ENCODE results near the gene LRRC40. TPM values are rescaled to one million over a fixed set of nuclear protein-coding genes. Genes with fewer than 3 reads are reported as not detected.
"Not testable (repeated sequence)": the region's sequence is repeated elsewhere in the genome, so short reads cannot be mapped to it uniquely, and the experiment has no call there.

The LRRC40 gene
- total RNA-seq, 1 donor = 18.5 TPM

GRCh38 chr1:70208292-70208691, 2.9 kb upstream of the LRRC40 start:
- Histone ChIP-seq H3K4me1 (ENCODE audit: insufficient read depth, low read length) (peaks cover 20% of the 10 kb centered on the region), H3K36me3 (ENCODE audit: insufficient read depth, low read length) (peaks cover 8% of the 10 kb centered on the region), H4K20me1 (ENCODE audit: insufficient read depth, low read length) (peaks cover 5% of the 10 kb centered on the region), H2AFZ (ENCODE audit: low read length) (no peak overlapping the region), H3K27ac (ENCODE audit: low read depth, low read length) (no peak overlapping the region), H3K4me3 (ENCODE audit: insufficient read depth, low read length) (no peak overlapping the region), H3K79me2 (ENCODE audit: insufficient read depth, low read length) (peaks cover 98% of the 10 kb centered on the region), H3K4me2 (ENCODE audit: insufficient read depth, low read length) (no peak overlapping the region), H3K27me3 (ENCODE audit: insufficient read depth, low read length) (no peaks in the 10 kb centered on the region), H3K9me3 (ENCODE audit: low read depth, low read length) (no peaks in the 10 kb centered on the region)
- TF ChIP-seq, protein P1, sequence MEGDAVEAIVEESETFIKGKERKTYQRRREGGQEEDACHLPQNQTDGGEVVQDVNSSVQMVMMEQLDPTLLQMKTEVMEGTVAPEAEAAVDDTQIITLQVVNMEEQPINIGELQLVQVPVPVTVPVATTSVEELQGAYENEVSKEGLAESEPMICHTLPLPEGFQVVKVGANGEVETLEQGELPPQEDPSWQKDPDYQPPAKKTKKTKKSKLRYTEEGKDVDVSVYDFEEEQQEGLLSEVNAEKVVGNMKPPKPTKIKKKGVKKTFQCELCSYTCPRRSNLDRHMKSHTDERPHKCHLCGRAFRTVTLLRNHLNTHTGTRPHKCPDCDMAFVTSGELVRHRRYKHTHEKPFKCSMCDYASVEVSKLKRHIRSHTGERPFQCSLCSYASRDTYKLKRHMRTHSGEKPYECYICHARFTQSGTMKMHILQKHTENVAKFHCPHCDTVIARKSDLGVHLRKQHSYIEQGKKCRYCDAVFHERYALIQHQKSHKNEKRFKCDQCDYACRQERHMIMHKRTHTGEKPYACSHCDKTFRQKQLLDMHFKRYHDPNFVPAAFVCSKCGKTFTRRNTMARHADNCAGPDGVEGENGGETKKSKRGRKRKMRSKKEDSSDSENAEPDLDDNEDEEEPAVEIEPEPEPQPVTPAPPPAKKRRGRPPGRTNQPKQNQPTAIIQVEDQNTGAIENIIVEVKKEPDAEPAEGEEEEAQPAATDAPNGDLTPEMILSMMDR (IDR thresholded peaks at IDR 0.05; ENCODE audit: extremely low read depth, low read depth, low read length) = no peak
- DNase-seq (ENCODE audit: insufficient read length, low spot score, missing footprints) = no peak

- H4K20me1 ChIP-seq (ENCODE audit: insufficient read depth, low read length) = peaks cover 5% of the 10 kb centered on the region
- peak overlapping the region; percentile 90 for H3K4me2 ChIP-seq (ENCODE audit: insufficient read depth, low read length)
- TF ChIP-seq, protein P1 (IDR thresholded peaks at IDR 0.05; ENCODE audit: extremely low read depth, low read depth, low read length) = no peak
- no peaks in the 10 kb centered on the region for H3K27me3 ChIP-seq (ENCODE audit: insufficient read depth, low read length)
- peak overlapping the region; percentile 10 for H3K27ac ChIP-seq (ENCODE audit: low read depth, low read length)
- H2AFZ ChIP-seq (ENCODE audit: low read length) = no peak overlapping the region
- H3K79me2 ChIP-seq (ENCODE audit: insufficient read depth, low read length) = peaks cover 98% of the 10 kb centered on the region
- DNase-seq (ENCODE audit: insufficient read length, low spot score, missing footprints) = no peak
- H3K9me3 ChIP-seq (ENCODE audit: low read depth, low read length) = no peaks in the 10 kb centered on the region
- peaks cover 20% of the 10 kb centered on the region for H3K4me1 ChIP-seq (ENCODE audit: insufficient read depth, low read length)
- H3K4me3 ChIP-seq (ENCODE audit: insufficient read depth, low read length) = no peak overlapping the region
- peaks cover 8% of the 10 kb centered on the region for H3K36me3 ChIP-seq (ENCODE audit: insufficient read depth, low read length)
Measured at GRCh38 chr1:70207492-70207891, 2.1 kb upstream of the LRRC40 start.

- peaks cover 99% of the 10 kb centered on the region for H3K79me2 ChIP-seq (ENCODE audit: insufficient read depth, low read length)
- H2AFZ ChIP-seq (ENCODE audit: low read length); H4K20me1 ChIP-seq (ENCODE audit: insufficient read depth, low read length); DNase-seq (ENCODE audit: insufficient read length, low spot score, missing footprints); H3K27me3 ChIP-seq (ENCODE audit: insufficient read depth, low read length); H3K9me3 ChIP-seq (ENCODE audit: low read depth, low read length); H3K36me3 ChIP-seq (ENCODE audit: insufficient read depth, low read length): not testable (repeated sequence)
- peak overlapping the region; percentile 83 for H3K4me3 ChIP-seq (ENCODE audit: insufficient read depth, low read length)
- peak overlapping the region; percentile 90 for H3K4me2 ChIP-seq (ENCODE audit: insufficient read depth, low read length)
- peak overlapping the region; percentile 10 for H3K27ac ChIP-seq (ENCODE audit: low read depth, low read length)
- H3K4me1 ChIP-seq (ENCODE audit: insufficient read depth, low read length) = peaks cover 20% of the 10 kb centered on the region
Measured at GRCh38 chr1:70206833-70207232, 1.5 kb upstream of the LRRC40 start.

DNA sequence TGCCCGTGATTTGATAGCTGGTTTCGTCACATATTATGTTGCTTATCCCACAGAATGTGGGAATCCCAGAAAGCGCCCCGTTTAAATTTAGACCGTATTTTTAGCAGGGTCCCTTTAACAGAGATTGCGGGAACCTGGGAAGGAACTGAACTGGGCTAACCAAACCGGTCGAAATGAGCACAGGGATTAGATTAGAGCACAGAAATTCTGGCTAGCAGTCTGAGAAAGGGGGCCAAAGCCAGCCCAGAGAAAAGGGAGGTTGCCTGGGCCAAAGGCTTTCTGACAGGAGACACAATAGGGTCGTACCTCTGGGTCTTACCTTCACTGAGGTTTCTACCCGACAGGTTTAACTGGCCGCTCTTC, 327 bp downstream of the LRRC40 start:
- peak overlapping the region; percentile 86 for H3K4me2 ChIP-seq (ENCODE audit: insufficient read depth, low read length)
- H3K4me3 ChIP-seq (ENCODE audit: insufficient read depth, low read length) = peak overlapping the region; percentile 83
- peak; percentile 59 for DNase-seq (ENCODE audit: insufficient read length, low spot score, missing footprints)
- no peaks in the 10 kb centered on the region for H3K9me3 ChIP-seq (ENCODE audit: low read depth, low read length)
- peak overlapping the region; percentile 100 for H2AFZ ChIP-seq (ENCODE audit: low read length)
- no peaks in the 10 kb centered on the region for H3K27me3 ChIP-seq (ENCODE audit: insufficient read depth, low read length)
- H3K4me1 ChIP-seq (ENCODE audit: insufficient read depth, low read length) = peaks cover 18% of the 10 kb centered on the region
- H3K27ac ChIP-seq (ENCODE audit: low read depth, low read length) = peak overlapping the region; percentile 96
- TF ChIP-seq, protein P1 (IDR thresholded peaks at IDR 0.05; ENCODE audit: extremely low read depth, low read depth, low read length) = no peak
- H3K79me2 ChIP-seq (ENCODE audit: insufficient read depth, low read length) = peaks cover 95% of the 10 kb centered on the region
- H3K36me3 ChIP-seq (ENCODE audit: insufficient read depth, low read length) = peaks cover 8% of the 10 kb centered on the region
- H4K20me1 ChIP-seq (ENCODE audit: insufficient read depth, low read length) = peaks cover under 1% of the 10 kb centered on the region
